SH-SY5Y (cell line): ENCODE measurements around the gene CTDP1.

Experiments used
- GATA2 ChIP-seq: IDR thresholded peaks from 2 replicates; pipeline ENCODE4 v1.6.1; 2011; ENCODE audit warnings: mild to moderate bottlenecking, low read depth, low read length
- GATA3 ChIP-seq: IDR thresholded peaks from 2 replicates; pipeline ENCODE4 v1.6.1; 2011; ENCODE audit warnings: low read depth, mild to moderate bottlenecking, low read length, moderate library complexity

- TF ChIP-seq GATA3 = no peak
- no peak for TF ChIP-seq GATA2
Measured at GRCh38 chr18:79695856-79696850, 16.6 kb downstream of the CTDP1 start.
